AG04449 (cell line): Measurements from ENCODE around the gene TM7SF2.

Experiments
- CTCF ChIA-PET: fragments of 350-600 bp; formaldehyde crosslinking; extraction: SDS; loops from one replicate; lab custom pipeline; 2021; ENCODE audit warnings: antibody characterized with exemption; lab: Yijun Ruan, JAX
- POLR2A ChIA-PET: fragments of 400-600, 350-600 bp; formaldehyde crosslinking; extraction: SDS; loops from one replicate; lab custom pipeline; 2020; ENCODE audit warnings: antibody characterized with exemption, inconsistent platforms; lab: Yijun Ruan, JAX
- DNase-seq: peaks from one replicate; pipeline ENCODE4 v3.0.0-alpha.2; 2010; ENCODE audit warnings: low read depth, low spot score
- H3K4me3 ChIP-seq: 2 replicates; pipeline ENCODE4 v1.5.1; 2011; ENCODE audit warnings: low read depth, mild to moderate bottlenecking, control low read depth, low read length
- CTCF ChIP-seq: IDR thresholded peaks from one replicate; pipeline ENCODE4 v1.5.1; 2011; ENCODE audit warnings: mild to moderate bottlenecking, moderate library complexity, low read length, control low read depth, inconsistent platforms; ENCODE audit not compliant: insufficient read depth; ENCODE audit errors: missing control alignments

The TM7SF2 gene

GRCh38 chr11:65078786-65079342 is 32.8 kb upstream of the TM7SF2 start:
- POLR2A ChIA-PET, result no interaction called here
- CTCF ChIA-PET, result interaction anchor here (1.0 to 1.5 kb wide), 3 partner anchors 24 to 65 kb away, joined by 3 to 5 read pairs (median 5); partner anchors contain the start of gene ARL2
- no peak overlapping the region for H3K4me3 ChIP-seq
- TF ChIP-seq CTCF, result no peak
- no peak for DNase-seq

- TF ChIP-seq CTCF, result no peak
- DNase-seq, result no peak
- peak overlapping the region; percentile 97 for H3K4me3 ChIP-seq
- ChIA-PET CTCF (interaction anchor here (1.1 to 2.5 kb wide), 3 partner anchors 12 to 69 kb away, joined by 4 to 12 read pairs (median 7); partner anchors contain the start of gene ARL2), POLR2A (interaction anchor here (1.4 kb wide), 1 partner anchor 12 kb away, joined by 4 read pairs; no protein-coding TSS in a partner anchor)
Observed at GRCh38 chr11:65083134-65083833, 28.4 kb upstream of the TM7SF2 start.

- DNase-seq, result peak; percentile 59
- ChIA-PET CTCF (interaction anchor here (1.1 to 2.5 kb wide), 3 partner anchors 11 to 70 kb away, joined by 4 to 12 read pairs (median 7); partner anchors contain the start of gene ARL2), POLR2A (interaction anchor here (1.4 kb wide), 1 partner anchor 11 kb away, joined by 4 read pairs; no protein-coding TSS in a partner anchor)
- H3K4me3 ChIP-seq, result peak within 1 kb of the TSS; percentile 97
- no peak for TF ChIP-seq CTCF
Observed at GRCh38 chr11:65083834-65084597, 27.7 kb upstream of the TM7SF2 start, which contains the start of the genes CDCA5 and ZFPL1. CDCA5 (minus strand) TSS chr11:65084040; CDS start chr11:65083978, 62 bp downstream. ZFPL1 (plus strand) TSS chr11:65084222; CDS start chr11:65084699, 477 bp downstream.

GRCh38 chr11:65084598-65085375 is 26.9 kb upstream of the TM7SF2 start:
- ChIA-PET CTCF (interaction anchor here (0.8 to 1.3 kb wide), 6 partner anchors 10 to 71 kb away, joined by 3 to 9 read pairs (median 4); partner anchors contain the start of gene ARL2), POLR2A (interaction anchor here (0.7 kb wide), 1 partner anchor 12 kb away, joined by 4 read pairs; the partner anchor contains the start of gene VPS51)
- TF ChIP-seq CTCF, result no peak
- H3K4me3 ChIP-seq, result peak overlapping the region; percentile 97
- no peak for DNase-seq

- ChIA-PET CTCF (interaction anchor here (0.8 to 1.3 kb wide), 6 partner anchors 9 to 71 kb away, joined by 3 to 9 read pairs (median 4); partner anchors contain the start of gene ARL2), POLR2A (interaction anchor here (0.7 kb wide), 1 partner anchor 11 kb away, joined by 4 read pairs; the partner anchor contains the start of gene VPS51)
- TF ChIP-seq CTCF, result no peak
- DNase-seq, result no peak
- H3K4me3 ChIP-seq, result peak overlapping the region; percentile 16; the same call in 1 of the 2 replicates
Observed at GRCh38 chr11:65085446-65085845, 26.2 kb upstream of the TM7SF2 start.
